Esophagus squamous epithelium (tissue), 5 donors: ENCODE measurements around the gene SMYD4. TPM values are rescaled to one million over a fixed set of nuclear protein-coding genes. Genes with fewer than 3 reads are reported as not detected.

Source experiments
- DNase-seq: peaks from one replicate; lab custom pipeline; 2025; lab: John Stamatoyannopoulos, UW
- H3K27ac ChIP-seq, 4 donors: fragments of 200-600 bp; sonication (generic); one replicate each; pipeline ENCODE4 v1.5.1; 2016 to 2019; ENCODE audit warnings: mild to moderate bottlenecking in 1 of 4
- H3K27me3 ChIP-seq, 4 donors: fragments of 200-600 bp; sonication (generic); 1 replicate in 3 of 4; 2 replicates in 1 of 4; pipeline versions ENCODE4 v1.5.1 to v1.6.0; 2017 to 2021; ENCODE audit warnings: antibody characterized with exemption in 1 of 4
- H3K36me3 ChIP-seq, 3 donors: fragments of 200-600 bp; sonication (generic); one replicate each; pipeline ENCODE4 v1.5.1; 2016 to 2019
- H3K4me1 ChIP-seq, 3 donors: fragments of 200-600 bp; sonication (generic); one replicate each; pipeline ENCODE4 v1.5.1; 2017 to 2019
- H3K4me3 ChIP-seq, 4 donors: fragments of 200-600 bp; sonication (generic); 1 replicate in 3 of 4; 2 replicates in 1 of 4; pipeline ENCODE4 v1.5.1; 2016 to 2019; ENCODE audit warnings: mild to moderate bottlenecking in 2 of 4, moderate library complexity in 1 of 4
- H3K9me3 ChIP-seq, 3 donors: fragments of 200-600 bp; sonication (generic); one replicate each; pipeline ENCODE4 v1.5.1; 2016 to 2019
- CTCF ChIP-seq, 6 experiments: fragments of 450-650 bp in 4 of 6; fragments of 200-600 bp in 2 of 6; sonication (generic) in 2 of 6; IDR thresholded peaks; one replicate each; pipeline ENCODE4 v1.5.1; 2016 to 2019; ENCODE audit warnings: antibody characterized with exemption in 6 of 6, mild to moderate bottlenecking in 4 of 6, moderate library complexity in 4 of 6
- POLR2A ChIP-seq, 4 donors: fragments of 450-650 bp; IDR thresholded peaks; one replicate each; pipeline ENCODE4 v1.6.1; 2017; ENCODE audit warnings: antibody characterized with exemption in 4 of 4, mild to moderate bottlenecking in 4 of 4, moderate library complexity in 3 of 4
- WGBS, 2 donors: methylation state at CpG; one replicate each; pipeline ENCODE4 v1.1.5; 2018; 5-methylcytosine and 5-hydroxymethylcytosine counted together
- intact Hi-C: fragments of 100-400 bp; cut with DNase I; formaldehyde crosslinking; loops from one replicate; pipeline ENCODE4 v1.15.0; 2022
- total RNA-seq, 4 donors: library from RNA; depleted of rRNA; stranded (reverse); fragments of >200 nt; gene quantifications; one replicate each; pipeline ENCODE4 v1.1.0, GENCODE V29; 2016
- donor health status: DM: yes; HTN: yes; CAD: no.

Gene SMYD4
- total RNA-seq, 4 donors from 2014 or later: 5.0 to 9.0 (median 6.5) TPM

- intact Hi-C loops: no loop called here
- DNase-seq: no peak
- Histone ChIP-seq H3K4me3 (no peak overlapping the region), H3K4me1 (peaks cover 21 to 63% (median 34%) of the 10 kb centered on the region in 3 donors), H3K27me3 (no peaks in the 10 kb centered on the region), H3K27ac (peak overlapping the region; percentile 52 to 90 (median 71)), H3K36me3 (peaks cover 0 to 22% (median 5%) of the 10 kb centered on the region in 3 donors), H3K9me3 (no peaks in the 10 kb centered on the region)
- TF ChIP-seq CTCF (IDR thresholded peaks at IDR 0.05) (no peak), POLR2A (IDR thresholded peaks at IDR 0.05) (no peak)
- WGBS, 2 donors: 77 to 88% methylated on average over 5 to 7 of the region's 7 CpGs
Observed at GRCh38 chr17:1786708-1787107, 43.0 kb downstream of the SMYD4 start.

GRCh38 chr17:1785930-1786329 lies 43.8 kb downstream of the SMYD4 start:
- H3K4me1 ChIP-seq: peaks cover 21 to 68% (median 35%) of the 10 kb centered on the region in 3 donors
- WGBS, 2 donors: 71 to 88% methylated on average over 4 of the region's 4 CpGs

GRCh38 chr17:1783834-1784611 lies 45.7 kb downstream of the SMYD4 start:
- 34 to 59% methylated on average over 13 to 14 of the region's 16 CpGs for WGBS, 2 donors
- Histone ChIP-seq H3K27ac (peak overlapping the region; percentile 73 to 98 (median 92)), H3K27me3 (no peaks in the 10 kb centered on the region), H3K36me3 (peaks cover 0 to 33% (median 9%) of the 10 kb centered on the region in 3 donors), H3K4me1 (peaks cover 21 to 81% (median 42%) of the 10 kb centered on the region in 3 donors), H3K9me3 (no peaks in the 10 kb centered on the region), H3K4me3 (peak overlapping the region in 1 of 4 donors; percentile 3)
- intact Hi-C loops: loop anchor here (5.0 kb wide), 1 partner anchor 62 kb away; the partner anchor contains the start of gene WDR81
- TF ChIP-seq CTCF (IDR thresholded peaks at IDR 0.05) (peak; percentile 50 to 84 (median 76)), POLR2A (IDR thresholded peaks at IDR 0.05) (peak in 2 of 4 donors; percentile 55 to 62)
- no peak for DNase-seq

More at GRCh38 chr17:1785930-1786329, 43.8 kb downstream of the SMYD4 start:
- H3K27ac ChIP-seq: peak overlapping the region in 3 of 4 donors; percentile 68 to 90 (median 74)
- no peak for DNase-seq
- no peak overlapping the region for H3K4me3 ChIP-seq
- H3K27me3 ChIP-seq: no peaks in the 10 kb centered on the region
- no peak for TF ChIP-seq POLR2A (IDR thresholded peaks at IDR 0.05)
- no peaks in the 10 kb centered on the region for H3K9me3 ChIP-seq
- peaks cover 0 to 27% (median 8%) of the 10 kb centered on the region in 3 donors for H3K36me3 ChIP-seq
- intact Hi-C loops: no loop called here

GRCh38 chr17:1783271-1783670 lies 46.4 kb downstream of the SMYD4 start:
- intact Hi-C loops: loop anchor here (5.0 kb wide), 1 partner anchor 61 kb away; the partner anchor contains the start of gene WDR81
- H3K27me3 ChIP-seq: no peaks in the 10 kb centered on the region
- peak overlapping the region; percentile 73 to 98 (median 92) for H3K27ac ChIP-seq
- H3K9me3 ChIP-seq: no peaks in the 10 kb centered on the region
- DNase-seq: no peak
- peaks cover 0 to 39% (median 9%) of the 10 kb centered on the region in 3 donors for H3K36me3 ChIP-seq
- TF ChIP-seq POLR2A (IDR thresholded peaks at IDR 0.05): no peak
- no peak for TF ChIP-seq CTCF (IDR thresholded peaks at IDR 0.05)
- H3K4me3 ChIP-seq: peak overlapping the region in 1 of 4 donors; percentile 3
- H3K4me1 ChIP-seq: peaks cover 21 to 81% (median 42%) of the 10 kb centered on the region in 3 donors
- 53 to 79% methylated on average over 10 to 19 of the region's 19 CpGs for WGBS, 2 donors

GRCh38 chr17:1782171-1782567 lies 47.5 kb downstream of the SMYD4 start:
- intact Hi-C loops: loop anchor here (5.0 kb wide), 1 partner anchor 60 kb away; the partner anchor contains the start of gene WDR81
- H3K27ac ChIP-seq: peak overlapping the region; percentile 73 to 93 (median 84)
- H3K4me1 ChIP-seq: peaks cover 15 to 77% (median 36%) of the 10 kb centered on the region in 3 donors
- DNase-seq: no peak
- no peaks in the 10 kb centered on the region for H3K27me3 ChIP-seq
- no peak for TF ChIP-seq POLR2A (IDR thresholded peaks at IDR 0.05)
- no peak for TF ChIP-seq CTCF (IDR thresholded peaks at IDR 0.05)
- H3K9me3 ChIP-seq: no peaks in the 10 kb centered on the region
- WGBS, 2 donors: 68 to 72% methylated on average over 6 of the region's 6 CpGs
- H3K4me3 ChIP-seq: no peak overlapping the region
- H3K36me3 ChIP-seq: peaks cover 0 to 48% (median 9%) of the 10 kb centered on the region in 3 donors
